Measurements from ENCODE around the gene CATSPERE. TPM values are rescaled to one million over a fixed set of nuclear protein-coding genes. Genes with fewer than 3 reads are reported as not detected.
A peak's percentile ranks its signal among the peaks of the same experiment; 100 is the strongest.

The CATSPERE gene
- total RNA-seq, 2 experiments from 2014 or later = 0.20 to 0.58 TPM

DNA sequence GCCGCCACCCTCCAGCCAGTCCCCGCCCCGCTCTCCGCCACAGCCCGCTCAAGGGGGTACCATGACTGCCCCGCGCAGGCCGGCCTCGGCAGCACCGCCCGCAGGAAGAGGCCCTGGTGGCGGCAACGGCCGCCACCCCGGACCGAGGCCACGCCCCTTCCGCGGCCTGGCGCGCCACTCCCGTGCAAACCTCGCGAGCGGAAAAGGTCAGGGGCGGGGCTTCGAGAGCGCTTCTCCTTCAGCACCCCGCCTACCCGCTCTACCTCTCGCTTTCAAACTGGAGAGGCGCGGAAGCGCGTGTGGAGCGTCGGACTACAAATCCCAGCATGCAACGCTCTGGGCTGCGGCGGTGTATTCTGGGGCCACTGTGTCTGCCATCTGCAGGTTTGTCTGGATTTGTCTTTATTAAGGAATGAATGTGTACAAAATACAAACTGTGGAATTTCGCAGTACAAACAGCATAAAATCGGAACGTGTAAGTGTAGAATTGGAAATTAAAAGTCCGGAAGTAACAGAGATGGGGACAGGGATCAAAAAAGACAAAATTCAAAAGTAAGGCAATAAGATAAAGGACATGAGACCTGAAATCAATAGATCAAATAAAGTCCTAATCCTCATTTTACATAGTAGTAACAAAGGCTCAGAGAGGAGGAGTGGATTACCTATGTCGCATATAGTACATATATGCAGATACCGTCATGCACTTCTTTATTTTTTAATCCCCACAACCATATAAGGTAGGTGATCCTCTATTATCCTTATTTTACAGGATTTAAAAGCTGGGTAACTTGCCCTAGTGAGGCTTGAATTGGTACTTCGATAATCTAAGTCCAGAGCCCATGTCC, 8.9 kb upstream of the CATSPERE start:
- peaks cover 25% of the 10 kb centered on the region for H3K36me3 Mint-ChIP-seq (ENCODE audit: low read depth)
- POLR2A ChIA-PET = interaction anchor here (1.2 to 1.3 kb wide), 3 partner anchors 9 to 412 kb away, joined by 3 to 5 read pairs (median 4); partner anchors contain the start of gene HNRNPU
- peak; percentile 92 for ATAC-seq
- peaks cover 37% of the 10 kb centered on the region for H3K4me1 Mint-ChIP-seq (ENCODE audit: low read depth)
- DNase-seq = peak; percentile 99
- TF ChIP-seq, protein P1, sequence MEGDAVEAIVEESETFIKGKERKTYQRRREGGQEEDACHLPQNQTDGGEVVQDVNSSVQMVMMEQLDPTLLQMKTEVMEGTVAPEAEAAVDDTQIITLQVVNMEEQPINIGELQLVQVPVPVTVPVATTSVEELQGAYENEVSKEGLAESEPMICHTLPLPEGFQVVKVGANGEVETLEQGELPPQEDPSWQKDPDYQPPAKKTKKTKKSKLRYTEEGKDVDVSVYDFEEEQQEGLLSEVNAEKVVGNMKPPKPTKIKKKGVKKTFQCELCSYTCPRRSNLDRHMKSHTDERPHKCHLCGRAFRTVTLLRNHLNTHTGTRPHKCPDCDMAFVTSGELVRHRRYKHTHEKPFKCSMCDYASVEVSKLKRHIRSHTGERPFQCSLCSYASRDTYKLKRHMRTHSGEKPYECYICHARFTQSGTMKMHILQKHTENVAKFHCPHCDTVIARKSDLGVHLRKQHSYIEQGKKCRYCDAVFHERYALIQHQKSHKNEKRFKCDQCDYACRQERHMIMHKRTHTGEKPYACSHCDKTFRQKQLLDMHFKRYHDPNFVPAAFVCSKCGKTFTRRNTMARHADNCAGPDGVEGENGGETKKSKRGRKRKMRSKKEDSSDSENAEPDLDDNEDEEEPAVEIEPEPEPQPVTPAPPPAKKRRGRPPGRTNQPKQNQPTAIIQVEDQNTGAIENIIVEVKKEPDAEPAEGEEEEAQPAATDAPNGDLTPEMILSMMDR (IDR thresholded peaks at IDR 0.05) = peak; percentile 29
- H3K4me3 Mint-ChIP-seq = peak overlapping the region; percentile 89
- intact Hi-C loops (cut with micrococcal nuclease) = loop anchor here (5.0 kb wide), 1 partner anchor 200 kb away; the partner anchor contains the start of gene DESI2
- CTCF ChIA-PET = no interaction called here
- H3K27ac Mint-ChIP-seq = peak overlapping the region; percentile 98
- no peaks in the 10 kb centered on the region for H3K9me3 Mint-ChIP-seq
- H3K27me3 Mint-ChIP-seq = no peaks in the 10 kb centered on the region

GRCh38 chr1:244454412-244454811, 6.7 kb upstream of the CATSPERE start:
- H3K36me3 Mint-ChIP-seq (ENCODE audit: low read depth) = peaks cover 17% of the 10 kb centered on the region
- TF ChIP-seq, protein P1 (IDR thresholded peaks at IDR 0.05) = no peak
- peaks cover 2% of the 10 kb centered on the region for H3K9me3 Mint-ChIP-seq
- ATAC-seq = no peak
- no peaks in the 10 kb centered on the region for H3K27me3 Mint-ChIP-seq
- H3K27ac Mint-ChIP-seq = no peak overlapping the region
- intact Hi-C loops (cut with micrococcal nuclease) = loop anchor here (5.0 kb wide), 1 partner anchor 198 kb away; the partner anchor contains the start of gene DESI2
- ChIA-PET POLR2A (no interaction called here), CTCF (no interaction called here)
- no peak overlapping the region for H3K4me3 Mint-ChIP-seq
- DNase-seq = no peak
- H3K4me1 Mint-ChIP-seq (ENCODE audit: low read depth) = peaks cover 20% of the 10 kb centered on the region

DNA sequence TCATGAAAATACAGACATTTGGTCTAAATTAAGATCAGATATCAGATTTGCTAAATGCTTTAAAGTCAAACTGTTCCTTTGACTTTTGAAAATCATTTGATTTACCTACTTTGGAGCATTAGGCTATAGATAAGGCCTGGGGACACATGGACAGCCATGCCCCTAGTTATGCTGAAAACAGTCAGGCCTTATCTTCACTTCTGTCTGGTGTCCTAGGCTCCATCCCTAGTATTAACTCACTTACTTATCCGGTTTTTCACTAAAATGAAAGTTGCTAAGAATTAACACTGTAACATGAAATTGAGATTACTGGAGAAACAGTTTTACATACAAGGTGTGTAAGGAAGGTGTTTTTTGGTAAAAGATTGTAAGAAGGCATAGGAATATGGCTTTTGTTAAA, 4.5 kb upstream of the CATSPERE start:
- ATAC-seq (no peak), DNase-seq (no peak)
- Mint-ChIP-seq H3K27me3 (no peaks in the 10 kb centered on the region), H3K9me3 (peaks cover 9% of the 10 kb centered on the region), H3K4me1 (ENCODE audit: low read depth) (peaks cover 22% of the 10 kb centered on the region), H3K27ac (no peak overlapping the region), H3K36me3 (ENCODE audit: low read depth) (peaks cover 12% of the 10 kb centered on the region), H3K4me3 (no peak overlapping the region)
- ChIA-PET POLR2A (no interaction called here), CTCF (no interaction called here)
- TF ChIP-seq, protein P1 (IDR thresholded peaks at IDR 0.05) = no peak
- intact Hi-C loops (cut with micrococcal nuclease) = no loop called here

GRCh38 chr1:244458781-244459180, 2.3 kb upstream of the CATSPERE start:
- H3K4me3 Mint-ChIP-seq = no peak overlapping the region
- TF ChIP-seq, protein P1 (IDR thresholded peaks at IDR 0.05) = no peak
- peaks cover 17% of the 10 kb centered on the region for H3K4me1 Mint-ChIP-seq (ENCODE audit: low read depth)
- DNase-seq = no peak
- POLR2A ChIA-PET = no interaction called here
- H3K27me3 Mint-ChIP-seq = no peaks in the 10 kb centered on the region
- peaks cover 12% of the 10 kb centered on the region for H3K36me3 Mint-ChIP-seq (ENCODE audit: low read depth)
- H3K27ac Mint-ChIP-seq = no peak overlapping the region
- ATAC-seq = no peak
- peaks cover 9% of the 10 kb centered on the region for H3K9me3 Mint-ChIP-seq
- intact Hi-C loops (cut with micrococcal nuclease) = no loop called here
- CTCF ChIA-PET = no interaction called here

DNA sequence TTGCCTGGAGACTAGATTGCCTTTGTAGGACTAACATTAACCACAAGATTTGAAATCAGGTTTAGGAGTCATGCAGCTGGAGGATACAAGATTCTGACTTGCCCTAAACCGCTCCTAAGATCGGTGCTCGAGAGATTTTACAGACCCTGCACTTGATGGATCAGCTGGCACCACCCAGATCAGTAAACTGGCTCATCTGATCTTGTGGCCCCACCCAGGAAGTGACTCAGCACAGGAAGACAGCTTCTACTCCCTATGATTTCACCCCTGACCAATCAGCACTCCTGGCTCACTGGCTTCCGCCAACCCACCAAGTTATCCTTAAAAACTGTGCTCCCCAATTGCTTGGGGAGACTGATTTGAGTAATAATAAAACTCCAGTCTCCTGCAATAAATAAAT, 876 bp upstream of the CATSPERE start:
- Mint-ChIP-seq H3K9me3 (peaks cover 9% of the 10 kb centered on the region), H3K4me1 (ENCODE audit: low read depth) (peaks cover 15% of the 10 kb centered on the region), H3K27ac (peak overlapping the region; percentile 95), H3K4me3 (peak overlapping the region; percentile 74), H3K36me3 (ENCODE audit: low read depth) (peaks cover 12% of the 10 kb centered on the region), H3K27me3 (no peaks in the 10 kb centered on the region)
- ATAC-seq (no peak), DNase-seq (peak; percentile 71)
- ChIA-PET CTCF (interaction anchor here (1.1 kb wide), 1 partner anchor 211 kb away, joined by 3 read pairs; no protein-coding TSS in a partner anchor), POLR2A (interaction anchor here (0.9 kb wide), 1 partner anchor 9 kb away, joined by 4 read pairs; no protein-coding TSS in a partner anchor)
- intact Hi-C loops (cut with micrococcal nuclease) = no loop called here
- TF ChIP-seq, protein P1 (IDR thresholded peaks at IDR 0.05) = no peak

Measured in activated CD8-positive, alpha-beta T cell treated with anti-CD3 and anti-CD28 coated beads for 36 hours (primary cell).